ENCODE results near the gene NFS1. TPM values are rescaled to one million over a fixed set of nuclear protein-coding genes. Genes with fewer than 3 reads are reported as not detected.
A peak's percentile ranks its signal among the peaks of the same experiment; 100 is the strongest.
"Not testable (repeated sequence)": the region's sequence is repeated elsewhere in the genome, so short reads cannot be mapped to it uniquely, and the experiment has no call there.

Gene NFS1
- total RNA-seq = 10 to 100 TPM; 16.1 to 32.1 (median 26.6) TPM

- TF ChIP-seq CTCF (IDR thresholded peaks at IDR 0.05) = no peak
- ATAC-seq (ENCODE audit: low FRiP score) (peak; percentile 85), DNase-seq (ENCODE audit: low spot score) (peak; percentile 52)
Measured at GRCh38 chr20:35699127-35699956, at the start of gene NFS1, which contains the start of gene ROMO1. TSS of gene NFS1 (minus strand) at chr20:35699352. CDS start at chr20:35699288, 64 bp downstream. TSS of gene ROMO1 (plus strand) at chr20:35699405. CDS start at chr20:35699633, 228 bp downstream.

GRCh38 chr20:35744492-35744841 is 45.3 kb upstream of the NFS1 start:
- not testable (repeated sequence) for ATAC-seq (ENCODE audit: low FRiP score); DNase-seq (ENCODE audit: low spot score)

GRCh38 chr20:35743693-35744491 is 44.7 kb upstream of the NFS1 start:
- TF ChIP-seq CTCF (IDR thresholded peaks at IDR 0.05) = no peak
- no peak for ATAC-seq (ENCODE audit: low FRiP score)
- DNase-seq (ENCODE audit: low spot score) = no peak

- no peak for ATAC-seq (ENCODE audit: low FRiP score)
- no peak for TF ChIP-seq CTCF (IDR thresholded peaks at IDR 0.05)
- no peak for DNase-seq (ENCODE audit: low spot score)
Measured at GRCh38 chr20:35742741-35743523, 43.8 kb upstream of the NFS1 start.

GRCh38 chr20:35741892-35742740 is 43.0 kb upstream of the NFS1 start, which contains the start of gene RBM39:
TSS of gene RBM39 (minus strand) at chr20:35742260. CDS start at chr20:35740874, 1,386 bp downstream.
- no peak for TF ChIP-seq CTCF (IDR thresholded peaks at IDR 0.05)
- ATAC-seq (ENCODE audit: low FRiP score) (peak; percentile 94), DNase-seq (ENCODE audit: low spot score) (peak; percentile 100)

GRCh38 chr20:35739294-35740163 is 40.4 kb upstream of the NFS1 start:
- no peak for ATAC-seq (ENCODE audit: low FRiP score)
- TF ChIP-seq CTCF (IDR thresholded peaks at IDR 0.05) = no peak
- DNase-seq (ENCODE audit: low spot score) = no peak

All from omental fat pad (tissue), 4 donors.